Hippocampal formation (tissue), 2 donors: ENCODE results near the gene RBM17.
"Not testable (repeated sequence)": the region's sequence is repeated elsewhere in the genome, so short reads cannot be mapped to it uniquely, and the experiment has no call there.

Experiments
- DNase-seq, 2 donors: peaks; one replicate each; lab custom pipeline; 2025; lab: John Stamatoyannopoulos, UW

RBM17 gene

DNA sequence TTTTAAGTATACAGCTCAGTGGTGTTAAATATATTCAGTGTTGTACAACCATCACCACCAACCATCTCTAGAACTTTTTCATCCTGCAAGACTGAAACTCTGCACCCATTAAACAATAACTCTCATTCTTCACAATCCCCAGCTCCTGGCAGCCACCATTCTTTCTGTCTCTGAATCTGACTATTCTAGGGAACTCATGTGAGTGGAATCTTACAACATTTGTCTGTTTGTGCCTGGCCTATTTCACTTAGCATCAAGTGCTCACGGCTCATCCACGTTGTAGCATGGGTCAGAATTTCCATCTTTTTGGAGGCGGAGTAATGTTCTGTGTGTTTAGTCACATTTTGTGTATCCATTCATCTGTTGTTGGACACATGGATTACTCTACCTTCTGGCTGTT is 73.1 kb downstream of the RBM17 start:
- DNase-seq = peak; percentile 24 to 69

DNA sequence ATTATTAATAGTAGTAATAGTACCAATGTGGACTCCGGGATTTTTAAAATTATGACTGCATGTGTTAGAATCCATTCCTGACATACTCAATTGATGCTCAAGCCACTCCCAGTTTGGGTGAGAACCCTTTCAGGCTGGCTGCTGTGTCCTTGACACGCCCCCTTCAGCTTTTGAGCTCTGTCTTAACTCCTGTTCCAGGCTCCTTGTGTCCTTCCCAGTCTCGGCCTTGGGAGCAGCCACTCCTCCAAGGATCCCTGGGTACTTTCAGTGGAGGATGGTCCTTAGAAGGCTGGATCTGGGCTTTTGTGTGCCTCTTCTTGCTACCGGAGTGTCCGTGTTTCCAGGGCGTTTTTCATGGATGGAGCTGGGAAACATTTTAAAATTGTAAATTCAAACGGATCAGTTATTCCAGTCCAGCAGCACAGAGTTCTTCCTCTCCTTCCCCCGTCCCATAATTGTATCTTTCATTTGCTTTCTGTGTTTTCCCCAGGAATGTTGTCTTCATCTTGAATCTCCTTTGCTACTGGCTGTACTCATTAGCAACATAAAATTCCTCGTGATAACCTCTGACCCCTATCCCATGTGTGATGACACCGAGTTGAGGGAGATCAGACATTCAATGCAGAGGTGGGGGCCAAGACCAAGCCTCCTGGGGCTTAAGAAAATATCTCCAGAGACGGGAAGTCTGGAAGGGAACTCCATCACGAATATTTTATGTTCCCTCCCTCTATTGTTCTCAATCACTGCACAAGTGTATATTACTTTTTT is 73.9 kb downstream of the RBM17 start:
- no peak for DNase-seq

DNA sequence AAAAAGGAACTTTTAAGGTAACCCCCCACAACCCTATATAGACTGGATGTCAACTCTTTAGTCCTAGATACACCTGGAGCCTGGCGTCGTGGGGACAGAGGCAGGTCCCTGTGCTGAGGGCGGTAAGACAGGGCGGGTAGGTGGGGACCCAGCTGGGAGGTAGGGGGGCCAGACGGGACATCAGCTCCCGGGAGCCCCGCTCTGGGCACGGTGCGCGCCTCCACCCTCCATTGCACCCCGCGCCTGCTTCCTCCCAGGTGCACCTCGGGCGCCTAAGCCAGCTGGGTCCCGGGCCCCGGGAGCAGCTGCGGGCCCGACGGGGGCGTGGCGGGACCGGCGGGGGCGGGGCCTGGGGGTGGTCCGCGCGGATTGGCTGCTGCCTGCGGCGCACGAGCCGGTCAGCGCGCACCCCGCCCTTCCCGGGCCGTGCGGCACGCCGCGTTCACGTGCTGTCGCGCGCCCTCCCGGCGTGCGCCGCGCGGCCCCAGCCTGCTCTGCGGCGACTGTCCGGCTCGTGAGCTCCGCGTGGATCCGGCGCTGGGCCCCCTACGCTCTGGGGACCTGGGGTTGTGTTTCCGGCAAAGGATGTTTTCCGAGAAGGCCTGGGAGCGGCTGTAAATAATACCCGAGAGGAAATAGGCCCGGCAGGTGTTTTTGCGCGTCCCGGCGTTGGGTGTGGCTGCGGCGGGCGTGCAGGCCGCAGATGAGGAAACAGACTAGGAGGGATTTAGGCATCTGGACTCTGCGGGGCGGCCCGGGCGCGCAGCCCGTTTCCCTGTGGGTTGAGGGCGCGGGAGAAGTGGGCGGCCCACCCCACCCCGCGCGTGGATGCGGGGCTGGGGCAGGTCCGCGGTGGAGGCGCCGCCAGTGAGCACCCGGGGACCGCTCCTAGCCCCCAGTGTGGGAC is 74.8 kb downstream of the RBM17 start:
- DNase-seq = peak; percentile 80 to 82

DNA sequence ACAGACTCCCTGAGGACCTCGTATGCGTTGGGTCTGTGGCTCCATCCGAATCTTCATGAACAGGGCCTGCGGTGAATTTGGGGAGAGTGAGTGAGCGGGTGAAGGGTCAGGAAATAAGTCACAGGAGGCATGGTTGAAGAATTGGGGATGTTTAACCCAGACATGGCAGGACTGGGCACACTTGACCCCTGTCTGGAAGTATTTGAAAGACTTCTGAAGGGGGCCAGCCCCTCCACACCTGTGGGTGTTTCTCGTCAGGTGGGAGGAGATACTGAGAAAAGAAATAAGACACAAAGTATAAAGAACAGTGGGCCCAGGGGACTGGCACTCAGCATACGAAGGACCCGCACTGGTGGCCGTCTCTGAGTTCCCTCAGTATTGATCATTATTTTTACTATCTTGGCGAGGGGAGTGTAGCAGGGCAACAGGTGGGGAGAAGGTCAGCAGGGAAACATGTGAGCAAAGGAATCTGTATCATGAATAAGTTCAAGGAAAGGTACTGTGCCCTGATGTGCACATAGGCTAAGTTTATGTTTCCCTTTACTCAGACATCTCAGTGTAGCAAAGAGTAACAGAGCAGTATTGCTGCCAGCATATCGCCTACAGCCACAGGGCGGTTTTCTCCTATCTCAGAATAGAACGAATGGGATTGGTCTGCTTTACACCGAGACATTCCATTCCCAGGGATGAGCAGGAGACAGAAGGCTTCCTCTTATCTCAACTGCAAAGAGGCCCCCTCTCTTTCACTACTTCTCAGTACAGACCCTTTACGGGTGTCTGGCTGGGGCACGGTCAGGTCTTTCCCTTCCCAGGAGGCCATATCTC is 75.6 kb downstream of the RBM17 start:
- DNase-seq = no peak

DNA sequence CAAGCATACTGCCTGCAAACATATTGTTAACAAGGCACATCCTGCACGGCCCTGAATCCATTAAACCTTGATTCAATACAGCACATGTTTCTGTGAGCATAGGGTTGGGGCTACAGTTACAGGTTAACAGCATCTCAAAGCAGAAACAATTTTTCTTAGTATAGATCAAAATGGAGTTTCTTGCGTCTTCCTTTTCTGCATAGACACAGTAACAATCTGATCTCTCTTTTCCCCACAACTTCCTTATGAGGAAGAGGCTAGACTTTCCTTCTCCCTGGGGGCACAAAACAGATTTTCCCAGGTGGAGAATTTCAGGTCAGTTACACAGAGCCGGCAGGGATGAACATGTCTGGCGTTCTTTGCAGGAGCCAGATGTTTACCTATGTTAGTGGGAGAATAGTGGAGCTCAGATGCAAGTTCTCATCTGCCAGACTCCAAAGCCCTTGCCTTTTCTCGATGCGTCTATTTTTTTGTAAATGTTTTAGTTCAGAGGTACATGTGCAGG is 76.4 kb downstream of the RBM17 start:
- DNase-seq = no peak

DNA sequence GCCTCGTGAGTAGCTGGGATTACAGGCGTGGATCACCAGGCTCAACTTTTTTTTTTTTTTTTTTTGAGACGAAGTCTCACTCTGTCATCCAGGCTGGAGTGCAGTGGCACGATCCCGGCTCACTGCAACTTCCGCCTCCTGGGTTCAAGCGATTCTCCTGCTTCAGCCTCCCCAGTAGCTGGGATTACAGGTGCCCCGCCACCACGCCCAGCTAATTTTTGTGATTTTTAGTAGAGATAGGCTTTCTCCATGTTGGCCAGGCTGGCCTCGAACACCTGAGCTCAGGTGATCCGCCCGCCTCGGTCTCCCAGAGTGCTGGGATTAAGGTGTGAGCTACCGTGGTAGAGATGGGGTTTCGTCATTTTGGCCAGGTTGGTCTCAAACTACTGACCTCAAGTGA is 77.1 kb downstream of the RBM17 start:
- not testable (repeated sequence) for DNase-seq
